Chondrocyte (in vitro differentiated cells): ENCODE data around the gene CLCC1. TPM values are rescaled to one million over a fixed set of nuclear protein-coding genes. Genes with fewer than 3 reads are reported as not detected.

Source experiments
- DNase-seq: peaks from one replicate; pipeline ENCODE4 v3.0.0; 2021; ENCODE audit warnings: mixed read lengths, low spot score
- H3K27ac Mint-ChIP-seq: one replicate; pipeline ENCODE4 v1.8.0; 2021; ENCODE audit warnings: mild to moderate bottlenecking, moderate library complexity, mixed read lengths; ENCODE audit not compliant: unreplicated experiment
- H3K27me3 Mint-ChIP-seq: 2 replicates; pipeline ENCODE4 v1.8.0; 2021; ENCODE audit warnings: low read depth, mixed read lengths
- H3K36me3 Mint-ChIP-seq: 2 replicates; pipeline ENCODE4 v1.8.0; 2021; ENCODE audit warnings: low read depth, mixed read lengths
- H3K4me1 Mint-ChIP-seq: 2 replicates; pipeline ENCODE4 v1.8.0; 2021; ENCODE audit warnings: low read depth, mild to moderate bottlenecking, mixed read lengths
- H3K4me3 Mint-ChIP-seq: one replicate; pipeline ENCODE4 v1.8.0; 2021; ENCODE audit warnings: mild to moderate bottlenecking, moderate library complexity, mixed read lengths; ENCODE audit not compliant: unreplicated experiment
- H3K9me3 Mint-ChIP-seq: 2 replicates; pipeline ENCODE4 v1.8.0; 2021; ENCODE audit warnings: low read depth, mixed read lengths
- CTCF ChIP-seq: fragments of 200-600 bp; sonication (generic); IDR thresholded peaks from 2 replicates; pipeline ENCODE4 v1.5.0; 2021; ENCODE audit warnings: antibody characterized with exemption, mild to moderate bottlenecking, moderate library complexity
- total RNA-seq: library from RNA; stranded (reverse); gene quantifications from 3 replicates; pipeline ENCODE4 v1.2.1, GENCODE V29; 2021

Gene CLCC1
- total RNA-seq, 1 donor from 2014 or later, result 41.7 TPM

GRCh38 chr1:108925920-108926319 lies 37.4 kb downstream of the CLCC1 start:
- Mint-ChIP-seq H3K9me3 (no peaks in the 10 kb centered on the region), H3K4me1 (no peaks in the 10 kb centered on the region), H3K27ac (no peak overlapping the region), H3K36me3 (peaks cover 21% of the 10 kb centered on the region), H3K4me3 (no peak overlapping the region), H3K27me3 (no peaks in the 10 kb centered on the region)
- TF ChIP-seq CTCF, result no peak
- no peak for DNase-seq

DNA sequence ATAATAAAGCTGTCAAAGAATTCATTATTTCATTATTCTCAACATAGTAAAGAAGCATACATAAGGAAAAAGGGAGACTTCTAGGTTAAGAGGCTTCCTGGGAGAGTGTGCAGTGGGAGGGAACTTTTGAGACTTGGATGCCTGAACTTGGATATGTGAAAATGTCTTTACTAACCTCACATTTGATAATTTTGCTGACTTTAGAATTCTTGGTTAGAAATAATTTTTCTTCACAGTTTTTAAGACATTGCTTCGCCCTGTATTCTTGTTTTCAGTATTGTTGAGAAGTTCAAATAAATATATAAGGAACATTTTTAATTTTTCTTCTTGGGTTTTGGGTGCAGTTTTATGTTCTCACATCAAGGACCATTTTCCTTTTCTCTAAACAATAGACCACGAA lies 46.5 kb downstream of the CLCC1 start:
- Mint-ChIP-seq H3K9me3 (no peaks in the 10 kb centered on the region), H3K27ac (no peak overlapping the region), H3K27me3 (no peaks in the 10 kb centered on the region), H3K36me3 (peaks cover 6% of the 10 kb centered on the region), H3K4me3 (no peak overlapping the region), H3K4me1 (peaks cover 26% of the 10 kb centered on the region)
- TF ChIP-seq CTCF, result no peak
- no peak for DNase-seq

Other genes with a start within 250 kb of the CLCC1 start
- gene STXBP3, start 216.8 kb downstream of the CLCC1 start, total RNA-seq, result 38.3 to 61.1 TPM (median 41.6 TPM) in 3 replicates
- 0.45 TPM in 1 of 3 replicates, not detected in the others for gene AKNAD1, start 106.4 kb downstream of the CLCC1 start, total RNA-seq
- gene GPSM2, start 86.5 kb downstream of the CLCC1 start, total RNA-seq, result 19.1 to 32.7 TPM (median 20.3 TPM) in 3 replicates
- gene WDR47, start 78.6 kb upstream of the CLCC1 start, total RNA-seq, result 27.0 to 31.8 TPM (median 30.6 TPM) in 3 replicates
- 82.9 to 101 TPM (median 87.8 TPM) in 3 replicates for gene TAF13, start 112.5 kb upstream of the CLCC1 start, total RNA-seq
- gene TMEM167B, start 127.3 kb upstream of the CLCC1 start, total RNA-seq, result 37.2 to 40.3 TPM (median 38.4 TPM) in 3 replicates
- 0.46 to 1.2 TPM (median 0.97 TPM) in 3 replicates for gene ELAPOR1, start 150.6 kb upstream of the CLCC1 start, total RNA-seq